Inferior parietal cortex (tissue), 1 donor: ENCODE results near the gene NRG2.

Experiments
- DNase-seq: peaks from one replicate; pipeline ENCODE4 v3.0.0-alpha.2; 2016; ENCODE audit errors: extremely low spot score

Gene NRG2

GRCh38 chr5:139946440-139946839, 96.7 kb downstream of the NRG2 start:
- DNase-seq: no peak

DNA sequence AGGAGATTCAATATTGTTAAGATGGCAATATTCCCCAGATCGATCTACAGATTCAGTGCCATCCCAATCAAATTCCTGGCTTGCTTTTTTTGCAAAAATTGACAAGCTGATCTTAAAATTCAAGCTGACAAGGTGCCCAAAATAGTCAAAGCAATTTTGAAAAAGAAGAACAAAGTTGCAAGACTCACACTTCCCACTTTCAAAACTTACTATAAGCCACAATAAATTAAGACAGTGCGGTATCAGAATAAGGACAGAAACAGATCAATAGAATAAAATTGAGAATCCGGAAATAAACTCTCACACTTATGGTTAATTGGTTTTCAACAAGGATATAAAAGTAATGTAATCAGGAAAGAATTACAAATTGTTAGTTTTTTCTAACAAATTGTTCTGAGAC, 97.1 kb downstream of the NRG2 start:
- DNase-seq: no peak

GRCh38 chr5:139942243-139942642, 100.9 kb downstream of the NRG2 start:
- no peak for DNase-seq

- no peak for DNase-seq
Measured at GRCh38 chr5:139930406-139930805, 112.7 kb downstream of the NRG2 start.

GRCh38 chr5:139926797-139927503, 116.1 kb downstream of the NRG2 start:
- no peak for DNase-seq

DNA sequence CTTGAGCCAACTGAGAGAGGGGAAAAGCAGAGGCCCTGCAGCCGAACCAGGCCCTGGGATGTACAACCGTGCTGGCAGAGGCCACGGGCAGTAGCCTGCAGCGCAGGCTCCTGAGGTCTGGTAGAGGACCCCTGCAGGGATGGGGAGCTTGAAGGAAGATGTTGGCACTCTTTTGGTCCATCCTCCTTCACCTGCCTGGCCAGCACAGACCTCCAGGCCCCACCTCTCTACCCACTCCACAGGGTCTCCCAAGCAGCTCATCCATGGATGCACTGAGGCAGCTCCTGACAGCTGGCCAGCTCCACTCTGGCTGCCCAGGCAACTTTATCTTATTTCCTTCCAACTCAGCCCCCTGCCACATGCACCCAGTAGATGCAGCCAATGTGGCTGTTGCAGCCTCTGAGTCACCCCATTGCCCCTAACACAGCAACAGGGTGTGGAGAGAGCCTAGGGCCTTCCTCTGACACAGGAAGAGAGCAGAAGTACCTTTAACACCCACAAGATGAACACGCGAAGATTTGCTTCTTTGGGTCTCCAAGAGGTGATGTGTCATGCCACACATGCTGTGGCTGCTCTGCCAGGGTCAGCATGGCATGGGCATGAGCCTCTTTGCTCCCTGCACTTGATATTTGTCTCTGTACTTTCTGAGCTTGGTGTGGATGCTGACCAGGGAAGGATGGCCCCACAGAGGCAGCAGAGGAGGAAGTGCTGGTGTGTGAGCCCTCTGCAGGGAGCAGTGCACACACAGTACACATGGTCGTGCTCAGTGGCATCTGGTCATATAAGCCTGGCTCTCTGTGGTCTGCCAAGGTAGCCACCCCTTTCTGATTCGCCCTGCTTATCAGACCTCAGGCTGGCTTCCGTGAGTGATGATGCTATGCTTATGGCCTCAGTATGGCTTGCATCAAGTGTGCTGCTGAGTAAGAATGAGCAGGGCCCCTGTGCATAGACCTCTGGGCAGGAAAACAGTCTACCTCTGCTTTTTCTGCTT, 117.2 kb downstream of the NRG2 start:
- DNase-seq: no peak

DNA sequence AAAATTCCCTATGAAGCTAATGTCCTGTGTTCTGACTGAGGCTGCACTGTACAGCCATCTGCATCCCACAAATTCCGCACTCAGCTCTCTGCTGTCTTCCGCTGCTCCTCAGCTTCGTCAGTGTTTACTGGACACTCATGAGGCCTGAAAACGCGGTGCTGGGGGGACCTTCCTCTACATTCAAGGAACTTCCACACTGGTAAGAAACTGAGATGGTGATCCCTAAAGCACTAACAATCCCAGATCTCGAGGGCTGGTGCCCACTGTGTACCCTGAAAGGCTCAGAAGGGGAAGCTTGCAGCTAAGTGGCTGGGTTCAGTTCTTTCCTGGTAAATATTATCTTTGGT, 117.9 kb downstream of the NRG2 start:
- no peak for DNase-seq

- no peak for DNase-seq
Measured at GRCh38 chr5:139924294-139925215, 118.5 kb downstream of the NRG2 start.

DNA sequence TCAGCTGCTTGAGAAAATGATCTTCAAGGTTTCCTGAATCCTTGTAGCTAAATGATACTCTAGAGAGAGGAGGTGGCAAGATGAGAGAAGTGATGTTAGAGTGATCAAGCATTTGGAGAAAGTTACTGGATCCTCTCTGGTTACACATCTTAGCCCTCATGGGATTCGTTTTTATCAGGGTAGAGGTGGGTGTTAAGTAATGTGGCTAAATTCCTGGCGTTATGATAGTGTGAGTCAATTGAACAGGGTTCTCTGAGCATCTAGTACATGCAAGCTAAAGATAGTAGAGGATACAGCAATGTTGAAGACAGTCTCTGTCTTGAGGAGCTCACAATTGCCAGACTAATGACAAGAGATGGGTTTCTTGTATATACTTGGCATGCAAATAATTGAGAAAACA, 123.8 kb downstream of the NRG2 start:
- DNase-seq: no peak

- DNase-seq: no peak
Measured at GRCh38 chr5:139915834-139916233, 127.3 kb downstream of the NRG2 start.

- DNase-seq: no peak
Measured at GRCh38 chr5:139915266-139915665, 127.8 kb downstream of the NRG2 start.

- peak; percentile 13 for DNase-seq
Measured at GRCh38 chr5:139914218-139914807, 128.8 kb downstream of the NRG2 start.

DNA sequence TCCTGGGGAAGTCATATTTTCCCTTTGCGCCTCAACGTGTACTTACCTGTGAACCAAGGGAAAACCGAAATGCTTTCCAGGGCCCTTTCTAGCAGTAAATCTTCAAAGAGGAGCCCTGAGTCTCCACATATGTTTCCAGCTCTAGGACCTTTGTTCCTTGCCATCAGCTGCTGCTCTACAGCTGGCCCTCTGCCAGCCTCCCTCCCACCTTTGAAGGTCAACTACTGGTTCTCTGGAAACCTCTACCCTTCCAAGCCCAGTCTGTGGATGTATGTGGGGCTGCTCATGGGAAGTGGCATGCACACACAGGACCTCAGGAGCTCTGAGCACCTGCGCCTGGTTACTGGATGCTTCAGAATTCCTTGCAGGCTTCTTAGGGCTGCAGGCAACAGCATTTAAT, 130.3 kb downstream of the NRG2 start:
- no peak for DNase-seq

- DNase-seq: no peak
Measured at GRCh38 chr5:139912158-139912557, 130.9 kb downstream of the NRG2 start.

GRCh38 chr5:139911425-139912120, 131.5 kb downstream of the NRG2 start:
- DNase-seq: no peak

DNA sequence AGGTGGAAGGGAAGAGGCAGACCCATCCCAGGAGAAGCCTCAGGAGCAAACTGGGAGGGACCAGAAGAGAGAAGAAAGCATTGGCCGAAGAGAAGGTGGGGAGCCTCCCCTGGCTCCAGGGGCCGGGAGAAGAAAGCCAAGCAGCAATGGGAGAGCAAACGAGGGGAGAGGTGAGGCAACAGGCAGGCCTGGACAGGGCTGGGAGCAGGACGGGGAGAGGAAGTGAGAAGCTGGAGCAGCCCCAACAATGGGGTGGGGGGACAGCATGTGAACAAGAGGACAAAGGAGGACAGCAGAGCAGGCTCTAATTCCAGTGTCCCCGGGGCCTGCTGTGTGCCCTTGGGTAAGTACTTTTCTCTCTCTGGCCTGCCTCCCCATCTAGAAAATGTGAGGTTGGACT, 132.2 kb downstream of the NRG2 start:
- DNase-seq: no peak

DNA sequence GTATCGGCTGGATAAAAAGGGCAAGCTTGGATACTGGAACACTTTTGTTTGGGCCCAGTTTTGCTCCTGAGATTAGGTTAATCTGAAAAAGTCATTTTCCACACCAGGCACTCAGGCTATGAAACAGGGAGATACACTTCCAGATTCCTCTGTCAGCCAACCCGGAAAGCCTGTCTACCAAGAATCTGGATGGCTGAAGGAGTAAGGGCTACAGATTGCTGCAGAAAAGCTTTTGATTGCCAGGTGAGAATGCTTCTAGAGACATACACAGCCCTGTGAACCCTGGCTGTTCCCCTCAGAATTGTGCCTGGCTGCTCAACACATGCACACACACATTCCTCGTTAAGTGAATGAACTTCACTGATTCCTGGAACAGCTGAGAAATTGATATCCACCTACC, 133.1 kb downstream of the NRG2 start:
- DNase-seq: no peak

DNA sequence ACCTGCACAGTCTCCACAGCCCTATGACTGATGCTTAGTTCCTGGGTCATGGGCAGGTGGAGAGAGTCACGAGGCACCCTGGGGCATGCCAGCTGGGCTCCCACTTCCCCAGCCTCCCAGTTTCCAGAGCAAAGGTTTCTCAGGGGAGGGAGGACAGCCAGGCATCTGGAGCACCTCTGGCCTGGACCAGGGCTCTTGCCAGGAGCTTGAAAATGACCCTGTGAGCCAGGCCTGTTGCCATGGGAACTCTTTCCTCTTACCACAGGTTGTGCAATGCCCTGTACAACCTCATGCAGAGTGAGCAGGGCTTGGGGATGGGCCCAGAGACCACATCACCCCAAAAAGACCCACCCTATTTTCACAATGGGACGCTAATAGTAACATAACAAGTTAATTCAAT, 134.3 kb downstream of the NRG2 start:
- DNase-seq: no peak

- DNase-seq: no peak
Measured at GRCh38 chr5:139906661-139907060, 136.4 kb downstream of the NRG2 start.

DNA sequence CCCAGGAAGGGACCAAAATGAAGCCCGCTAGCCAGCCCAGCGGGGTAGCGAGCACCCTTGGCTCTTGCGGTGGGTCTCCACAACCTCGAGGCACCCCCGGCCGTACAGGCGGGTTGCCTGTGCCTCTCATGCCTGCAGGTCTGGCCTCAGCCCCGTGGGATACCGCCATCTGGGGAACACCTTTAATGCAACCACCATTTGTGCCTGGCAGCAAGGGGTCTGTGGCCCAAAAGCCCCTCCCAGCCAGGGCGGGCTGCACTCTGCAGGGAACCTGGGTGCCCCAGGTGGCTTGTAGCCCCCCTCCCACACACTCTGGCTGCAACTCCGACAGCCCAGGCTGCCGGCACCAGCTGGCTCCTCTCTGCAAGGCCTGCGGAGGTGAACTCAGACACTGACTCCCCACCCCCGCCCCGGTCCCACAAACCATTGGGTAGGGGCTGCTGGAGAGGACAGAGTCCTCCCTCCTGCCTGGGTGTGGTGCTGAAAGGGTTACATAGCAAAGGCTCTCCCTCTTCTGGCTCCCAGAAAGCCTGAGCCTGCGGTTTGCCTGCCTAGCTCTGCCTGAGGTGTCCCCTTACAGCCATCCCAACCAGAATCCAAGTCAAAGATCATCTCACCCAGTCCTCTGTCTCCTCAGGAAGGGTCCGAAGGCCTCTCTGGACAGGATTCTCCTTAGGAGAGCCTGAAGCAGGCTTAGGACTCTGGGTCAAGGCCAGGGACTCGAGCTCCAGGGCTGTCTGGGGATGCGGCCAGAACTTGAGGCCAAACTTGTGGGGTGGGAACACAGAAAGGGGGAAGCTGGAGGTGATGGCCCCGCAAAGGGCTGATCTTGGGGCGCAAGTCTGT, 138.1 kb downstream of the NRG2 start:
- peak; percentile 4 for DNase-seq
